NOMO-1 treated with DMSO at 0.1 percent for 48 hours (cell line): ENCODE results near the gene SCLY.
"Not testable (repeated sequence)": the region's sequence is repeated elsewhere in the genome, so short reads cannot be mapped to it uniquely, and the experiment has no call there.

Experiments
- DNase-seq: peaks from one replicate; lab custom pipeline; 2025; ENCODE audit not compliant: unreplicated experiment; lab: John Stamatoyannopoulos, UW

The SCLY gene, protein sequence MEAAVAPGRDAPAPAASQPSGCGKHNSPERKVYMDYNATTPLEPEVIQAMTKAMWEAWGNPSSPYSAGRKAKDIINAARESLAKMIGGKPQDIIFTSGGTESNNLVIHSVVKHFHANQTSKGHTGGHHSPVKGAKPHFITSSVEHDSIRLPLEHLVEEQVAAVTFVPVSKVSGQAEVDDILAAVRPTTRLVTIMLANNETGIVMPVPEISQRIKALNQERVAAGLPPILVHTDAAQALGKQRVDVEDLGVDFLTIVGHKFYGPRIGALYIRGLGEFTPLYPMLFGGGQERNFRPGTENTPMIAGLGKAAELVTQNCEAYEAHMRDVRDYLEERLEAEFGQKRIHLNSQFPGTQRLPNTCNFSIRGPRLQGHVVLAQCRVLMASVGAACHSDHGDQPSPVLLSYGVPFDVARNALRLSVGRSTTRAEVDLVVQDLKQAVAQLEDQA

DNA sequence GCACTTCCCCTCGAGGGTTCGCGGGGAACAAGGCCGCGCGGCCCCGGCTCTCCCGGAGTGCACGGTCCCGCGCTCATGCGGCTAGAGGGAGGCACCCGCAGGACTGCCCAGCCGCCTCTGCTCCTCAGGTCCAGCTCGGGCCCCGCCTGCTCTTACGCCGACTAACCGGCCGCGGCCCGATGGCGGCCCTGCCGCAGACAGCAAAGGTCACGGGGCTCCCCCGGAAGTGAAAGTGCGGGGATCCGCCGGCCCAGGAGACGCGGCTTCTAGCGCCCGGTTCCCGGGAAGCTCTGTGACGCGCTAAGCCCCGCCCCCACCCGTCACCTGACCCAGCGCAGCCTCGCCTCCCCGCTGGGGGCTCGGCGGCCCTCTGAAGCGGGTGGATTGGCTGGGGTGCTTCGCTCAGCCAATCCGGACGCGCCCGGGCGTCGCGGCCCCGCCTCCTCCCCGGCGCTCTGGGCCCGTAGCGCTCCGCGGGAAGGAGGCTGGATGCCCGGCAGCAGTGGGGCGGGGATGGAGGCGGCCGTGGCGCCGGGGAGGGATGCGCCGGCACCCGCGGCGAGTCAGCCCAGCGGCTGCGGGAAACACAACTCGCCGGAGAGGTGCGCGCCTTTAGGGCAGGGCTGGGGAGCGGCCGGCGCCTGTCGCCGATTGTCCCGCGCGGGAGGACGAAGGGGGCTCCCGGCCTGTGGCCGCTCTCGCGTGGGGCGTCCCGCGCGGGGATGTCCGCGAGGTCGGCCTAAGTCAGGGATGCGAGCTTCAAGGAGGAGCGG, at the start of gene SCLY:
Gene SCLY, plus strand, starts transcription at position 460 of the 773 bp plus-strand sequence. Its CDS starts 54 bp downstream, at position 514.
- DNase-seq = peak; percentile 93

DNA sequence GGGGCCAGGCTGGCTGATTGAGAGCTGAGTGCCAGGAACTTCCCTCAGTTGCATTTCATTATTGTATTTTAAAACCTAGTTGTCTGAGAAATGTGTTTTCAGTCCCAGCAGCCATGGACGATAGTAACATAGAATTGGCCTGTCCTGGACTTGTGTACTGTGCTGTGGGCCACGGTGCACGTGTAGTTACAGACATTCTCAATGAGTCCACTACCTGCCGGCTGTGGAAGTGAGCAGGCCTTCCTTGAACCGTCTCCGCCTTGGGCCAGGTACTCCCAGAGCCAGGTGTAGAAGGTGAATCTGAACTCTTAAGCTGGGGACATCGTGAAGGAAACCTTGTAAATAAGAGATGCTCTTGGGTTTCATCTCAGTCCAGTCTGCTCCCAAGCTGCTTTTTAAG, 47.0 kb upstream of the SCLY start:
- no peak for DNase-seq

DNA sequence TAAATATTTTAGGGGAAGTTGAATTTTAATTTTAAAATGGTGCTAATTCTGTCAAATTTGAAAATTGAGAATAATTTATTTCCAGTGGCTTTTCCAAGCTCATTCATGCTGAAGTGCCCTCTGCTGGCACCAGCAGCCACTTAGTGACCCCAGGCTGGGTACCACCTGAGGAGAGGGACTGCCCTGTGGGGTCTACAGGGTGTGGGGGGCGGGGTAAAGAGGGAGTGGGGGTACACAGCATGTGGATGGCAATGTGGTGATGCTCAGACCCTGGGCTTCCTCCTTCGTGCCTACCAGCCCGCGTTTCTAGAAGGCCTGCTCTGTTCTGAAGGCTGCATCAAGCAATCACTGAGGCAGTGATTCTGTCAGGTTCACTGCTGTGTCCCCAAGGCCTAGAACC, 45.1 kb upstream of the SCLY start:
- DNase-seq = no peak

DNA sequence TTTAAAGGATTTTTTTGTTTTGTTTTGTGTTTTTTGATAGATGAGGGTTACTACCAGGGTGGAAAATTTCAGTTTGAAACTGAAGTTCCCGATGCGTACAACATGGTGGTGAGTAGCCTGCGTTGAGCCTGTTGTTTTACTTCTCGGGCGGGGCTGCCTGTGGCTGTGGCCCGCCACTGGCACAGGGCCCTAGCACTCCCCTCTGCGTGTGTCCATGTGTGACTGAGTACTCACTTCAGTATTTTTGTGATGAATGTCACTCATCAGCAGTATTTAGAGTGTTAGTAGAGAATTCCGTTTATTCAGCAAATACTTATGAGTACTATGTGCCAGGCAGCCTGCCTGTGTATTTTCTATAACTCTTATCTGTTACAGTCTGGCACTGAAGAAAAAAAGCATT, 44.3 kb upstream of the SCLY start:
- DNase-seq = no peak

DNA sequence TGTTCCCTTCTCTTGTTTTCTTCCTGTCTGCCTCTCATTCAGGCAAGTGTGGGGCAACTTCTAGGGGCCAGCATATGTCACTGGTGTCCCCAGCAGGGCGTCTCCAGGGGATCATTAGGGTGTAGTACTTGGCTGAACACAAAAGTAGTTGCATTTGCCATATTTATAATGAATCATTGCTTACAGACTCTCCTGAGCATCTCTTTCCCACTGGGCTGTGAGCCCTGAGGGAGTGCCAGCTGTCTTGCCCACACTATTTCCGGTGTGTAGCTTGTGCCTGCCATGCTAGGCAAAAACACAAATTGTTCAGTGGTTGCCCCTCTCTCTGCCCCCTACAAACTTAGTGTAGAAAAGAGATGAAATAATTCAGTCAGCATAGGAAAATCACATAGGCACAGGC, 40.8 kb upstream of the SCLY start:
- no peak for DNase-seq

DNA sequence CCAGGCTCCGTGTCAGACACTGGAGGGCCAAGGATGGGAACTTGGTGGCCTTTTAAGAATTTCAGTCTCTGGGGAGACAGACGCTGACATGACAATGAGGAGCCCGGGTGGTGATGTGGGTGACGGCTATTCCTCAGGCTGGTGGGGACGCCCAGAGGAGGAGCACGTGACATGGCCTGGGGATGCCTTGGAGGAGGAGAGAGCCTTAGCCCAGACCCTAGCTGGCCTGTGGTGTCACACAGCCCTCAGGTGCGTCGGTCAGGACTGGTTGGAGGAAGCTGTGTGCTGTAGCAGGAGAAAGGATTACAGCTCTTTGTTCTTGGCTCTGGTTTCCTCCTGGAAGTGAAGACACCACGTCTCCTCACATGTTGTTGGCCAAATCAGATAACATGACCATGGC, 40.0 kb upstream of the SCLY start:
- DNase-seq = no peak

DNA sequence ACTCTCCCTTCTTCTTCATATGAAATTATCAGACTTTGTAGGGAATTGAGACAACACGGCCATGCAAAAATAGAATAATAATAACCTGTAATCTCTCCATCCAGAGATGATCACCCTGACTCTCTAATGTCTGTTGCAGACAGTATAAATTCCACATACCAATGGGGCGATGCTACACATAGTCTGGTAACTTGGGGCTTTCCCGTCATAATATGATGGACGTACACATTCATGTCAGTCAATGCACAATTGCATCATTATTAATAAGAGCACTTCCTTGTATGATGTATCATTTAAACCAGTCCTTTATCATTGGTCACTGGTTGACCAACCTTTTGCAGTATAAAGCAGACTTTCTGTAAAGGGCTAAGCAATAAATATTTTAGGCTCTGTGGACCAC, 39.5 kb upstream of the SCLY start:
- no peak for DNase-seq

DNA sequence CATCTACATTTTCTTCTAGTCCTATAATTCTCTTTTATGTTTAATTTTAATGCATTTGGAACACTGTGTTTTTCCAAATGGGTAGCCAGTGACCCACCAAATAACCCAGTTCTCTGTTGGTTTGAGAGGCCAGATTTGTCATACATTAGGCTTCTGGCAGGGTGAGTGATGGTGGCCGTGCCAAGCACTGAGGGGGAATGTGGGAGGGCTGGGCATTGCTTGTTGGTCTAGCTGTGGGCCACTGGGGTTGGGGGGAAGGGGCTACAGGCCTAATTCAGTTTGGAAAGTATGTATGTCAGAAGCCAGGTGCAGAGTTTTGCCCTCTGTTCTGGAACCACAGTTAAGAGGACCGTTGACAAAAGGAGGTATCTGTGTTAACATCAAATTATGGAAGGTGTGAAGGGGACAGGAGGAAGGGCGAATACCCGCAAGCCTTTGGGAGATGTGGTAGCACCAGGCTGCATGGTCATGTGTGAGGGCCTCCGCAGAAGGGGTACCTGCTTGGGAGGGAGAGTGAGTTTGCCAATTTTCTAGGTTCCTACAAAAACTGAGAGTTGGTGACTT, 38.1 kb upstream of the SCLY start:
- DNase-seq = no peak

DNA sequence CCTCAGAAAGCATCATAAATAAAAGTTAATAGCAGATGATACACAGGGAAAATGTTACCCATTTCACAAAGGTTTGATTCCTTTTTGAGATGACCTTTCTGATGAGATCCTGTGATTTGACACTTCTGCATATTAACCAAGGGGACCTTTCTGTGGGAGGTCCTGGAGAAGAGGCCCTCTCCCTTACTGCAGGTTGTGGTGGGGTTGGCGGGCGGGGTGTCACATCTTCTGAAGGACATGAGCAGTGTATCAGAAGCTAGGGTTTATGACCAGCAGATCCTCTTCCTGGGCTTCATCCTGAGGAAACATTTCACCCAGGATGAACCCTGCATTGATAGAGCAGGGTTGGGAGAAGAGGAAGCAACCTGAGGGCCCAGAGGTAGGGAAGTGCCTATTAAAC, 37.2 kb upstream of the SCLY start:
- DNase-seq = no peak

DNA sequence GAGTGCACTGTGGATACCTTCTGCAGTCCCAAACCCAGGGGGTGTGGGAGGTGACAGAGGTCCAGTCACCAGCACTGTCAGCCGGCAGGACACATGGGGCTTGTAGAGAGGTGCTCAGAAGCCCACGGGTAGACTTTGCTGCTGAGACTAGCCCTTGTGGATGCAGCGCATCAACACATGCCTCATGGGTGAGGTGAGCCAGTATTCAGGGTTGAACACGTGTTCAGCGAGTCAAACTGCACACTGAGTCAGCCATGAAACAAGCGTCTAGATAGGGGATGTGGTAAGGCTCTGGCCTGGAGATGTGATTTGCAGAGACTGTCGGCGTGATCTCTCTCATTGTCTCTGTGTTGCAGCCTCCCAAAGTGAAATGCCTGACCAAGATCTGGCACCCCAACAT, 35.8 kb upstream of the SCLY start:
- DNase-seq = no peak

DNA sequence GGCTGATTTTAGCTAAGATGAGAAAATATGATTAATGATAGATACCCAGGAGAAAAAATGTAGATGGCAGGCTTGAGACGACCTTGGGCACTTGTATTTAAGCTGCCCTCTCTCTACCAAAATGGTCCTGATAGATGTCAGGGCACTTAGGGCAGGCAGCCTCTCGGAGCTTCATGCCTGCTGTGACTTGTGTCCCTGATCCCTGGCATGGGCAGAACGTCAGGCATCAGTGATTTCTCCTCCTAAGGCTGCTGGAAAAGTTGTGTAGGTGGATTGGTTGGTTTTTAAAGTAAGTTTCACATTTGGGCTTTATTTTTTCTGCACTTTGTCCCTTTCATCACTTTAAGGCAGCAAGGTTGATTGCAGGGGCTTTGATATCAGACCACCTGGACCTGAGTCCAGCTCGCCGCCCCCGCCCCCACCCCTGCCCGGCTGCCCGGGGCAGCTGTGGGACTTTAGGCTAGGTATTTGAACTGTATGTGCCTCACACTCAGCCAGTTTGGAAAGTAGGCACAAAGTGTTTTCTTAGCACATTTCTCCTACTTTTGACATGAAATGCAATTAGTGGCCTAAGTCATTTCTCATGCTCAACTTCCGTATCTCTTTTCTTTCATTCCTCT, 35.0 kb upstream of the SCLY start:
- no peak for DNase-seq

DNA sequence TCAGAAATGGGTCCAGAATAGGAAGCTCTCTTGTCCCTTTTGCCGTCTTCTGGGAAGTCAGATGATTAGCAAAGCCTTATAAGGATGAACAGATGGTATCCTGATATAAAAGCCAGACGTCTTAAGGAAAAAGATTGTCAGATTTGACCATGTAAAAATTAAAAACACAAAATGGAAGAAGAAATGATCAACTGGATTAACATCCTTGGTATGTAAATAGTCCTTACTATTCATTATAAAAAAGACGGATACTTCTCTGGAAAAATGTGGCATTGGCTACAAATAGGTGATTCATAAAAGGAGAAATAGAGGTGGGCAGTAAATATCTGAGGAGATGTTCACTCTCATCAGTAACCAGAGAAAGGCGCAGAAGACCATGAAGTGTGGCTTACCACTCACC, 33.7 kb upstream of the SCLY start:
- DNase-seq = no peak

DNA sequence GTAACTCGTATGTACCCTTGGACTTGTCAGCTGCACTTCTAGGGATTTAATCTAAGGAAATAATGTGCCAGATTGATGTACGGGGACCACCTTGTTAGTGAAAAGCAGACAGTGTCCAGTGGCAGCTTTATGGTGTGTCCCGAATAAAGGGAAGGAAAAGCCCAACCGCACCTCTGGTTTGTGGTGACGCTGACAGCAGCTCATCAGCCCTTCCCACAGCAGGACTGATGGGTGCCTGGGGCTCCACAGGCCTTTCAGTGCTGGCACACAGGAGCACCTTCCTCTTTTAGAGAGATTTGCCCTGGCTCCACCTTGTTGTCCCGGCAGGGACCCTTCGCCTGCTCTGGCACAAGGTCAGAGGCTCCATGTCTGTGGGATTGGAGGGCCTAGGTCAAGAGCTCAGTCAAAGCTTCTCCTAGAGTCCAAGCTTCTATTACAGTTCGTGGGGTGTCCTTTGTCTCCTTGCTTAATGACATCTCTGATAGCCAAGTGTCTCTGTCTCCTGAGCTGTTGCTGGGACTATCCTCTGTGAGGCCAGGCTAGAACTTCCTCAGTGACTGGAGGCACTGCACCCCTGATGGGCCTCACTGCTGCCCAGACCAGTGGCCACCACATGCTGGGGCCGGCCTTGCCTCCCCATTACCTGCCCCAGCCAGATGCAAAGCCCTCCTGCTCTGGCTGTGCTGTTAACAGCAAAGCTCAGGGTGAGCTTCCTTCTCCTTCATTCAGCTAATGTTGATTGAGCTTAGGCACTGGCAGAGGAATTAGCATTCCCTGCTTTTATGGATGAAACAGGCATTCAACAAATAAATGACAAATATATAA, 33.0 kb upstream of the SCLY start:
- DNase-seq = no peak

DNA sequence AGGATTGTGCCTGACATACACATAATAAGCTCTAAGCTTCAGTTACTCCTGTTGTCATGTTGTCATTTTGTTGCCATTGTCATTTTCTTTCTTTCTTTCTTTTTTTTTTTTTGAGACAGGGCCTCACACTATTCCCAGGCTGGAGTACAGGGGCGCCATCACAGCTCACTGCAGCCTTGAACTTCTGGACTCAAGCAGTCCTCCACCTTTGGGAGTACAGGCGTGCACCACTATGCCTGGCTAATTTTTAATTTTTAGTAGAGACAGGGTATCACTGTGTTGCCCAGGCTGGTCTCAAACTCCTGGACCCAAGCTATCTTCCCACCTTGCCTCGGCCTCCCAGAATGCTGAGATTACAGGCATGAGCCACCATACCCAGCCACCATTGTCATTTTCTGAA, 30.9 kb upstream of the SCLY start:
- DNase-seq = no peak

DNA sequence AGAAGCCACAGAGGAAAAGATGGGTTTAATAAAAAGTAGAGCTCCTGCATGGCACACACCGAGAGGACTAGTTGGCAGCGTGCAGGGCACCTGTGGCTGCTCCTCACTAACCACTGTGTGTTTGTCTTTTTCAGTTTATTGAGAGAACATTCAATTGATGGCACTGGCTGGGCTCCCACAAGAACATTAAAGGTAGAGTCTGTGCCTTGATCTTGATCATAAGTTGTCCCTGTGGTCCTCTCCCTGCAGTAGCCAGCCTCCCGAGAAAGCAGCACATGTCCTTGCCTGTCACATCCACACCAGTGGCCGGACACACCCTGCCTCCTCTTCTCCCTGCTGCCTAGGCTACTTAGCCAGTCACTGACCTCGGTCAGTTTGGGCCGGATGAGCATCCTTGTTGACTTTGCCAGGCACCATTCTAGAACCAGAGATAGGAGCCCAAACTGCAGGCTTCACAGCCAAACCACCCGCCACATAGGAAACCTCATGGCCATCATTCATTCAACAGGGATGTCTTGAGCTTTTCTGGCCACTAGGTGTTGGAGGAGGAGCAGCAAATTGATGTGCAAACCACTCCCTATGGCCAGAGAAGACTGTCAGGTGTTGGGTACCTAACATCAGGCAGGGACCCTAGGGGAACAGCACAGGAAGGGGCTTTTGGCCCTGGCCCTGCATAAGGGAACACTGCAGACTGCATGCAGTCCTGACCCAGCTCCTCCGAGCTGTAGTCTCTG, 30.2 kb upstream of the SCLY start:
- DNase-seq = no peak

DNA sequence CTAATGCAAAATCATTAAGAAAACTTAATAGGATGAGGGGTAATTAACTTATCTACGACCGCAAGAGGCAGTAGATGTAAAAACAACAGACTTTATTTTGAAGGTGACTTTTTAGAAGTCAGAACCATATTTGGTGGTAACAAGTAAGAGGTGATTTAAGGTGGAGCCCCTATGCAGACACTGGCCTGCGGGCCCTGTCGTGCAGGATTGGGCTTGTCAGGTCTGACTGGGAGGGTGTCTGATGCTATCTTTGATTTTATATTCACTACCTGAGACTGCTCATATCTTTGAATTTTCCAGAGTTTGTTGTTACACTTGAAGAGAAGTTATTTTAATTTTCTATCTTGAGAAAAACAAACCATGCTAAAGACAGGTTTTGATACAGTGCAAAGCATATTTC, 29.1 kb upstream of the SCLY start:
- DNase-seq = no peak

DNA sequence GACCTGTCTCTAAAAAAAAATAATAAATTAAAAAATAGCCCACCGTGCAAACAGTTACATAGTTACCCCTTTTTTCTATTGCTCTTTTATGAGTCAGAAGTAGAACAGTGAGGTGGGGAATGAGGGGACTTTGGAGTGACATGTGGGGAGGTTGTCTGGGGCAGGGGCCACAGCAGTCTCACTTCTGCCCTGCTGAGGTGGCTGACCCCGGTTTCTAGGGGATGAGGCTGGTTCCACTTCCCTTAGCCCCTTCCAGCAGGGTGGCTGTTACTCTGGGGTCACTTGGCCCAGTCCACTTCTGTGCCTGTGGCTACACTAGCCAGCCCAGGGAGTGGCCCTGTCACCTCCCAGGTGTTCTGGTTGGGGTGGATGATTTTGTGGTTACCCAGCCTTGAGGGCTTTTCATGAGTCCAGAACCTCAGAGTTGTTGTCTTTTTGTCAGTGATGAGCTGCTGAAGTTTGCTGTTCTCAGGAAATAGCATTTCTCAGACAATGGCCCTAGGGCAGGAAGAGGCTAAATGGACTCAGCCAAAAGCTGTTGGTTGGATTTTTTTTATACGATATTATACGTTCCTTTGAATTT, 28.0 kb upstream of the SCLY start:
- no peak for DNase-seq

DNA sequence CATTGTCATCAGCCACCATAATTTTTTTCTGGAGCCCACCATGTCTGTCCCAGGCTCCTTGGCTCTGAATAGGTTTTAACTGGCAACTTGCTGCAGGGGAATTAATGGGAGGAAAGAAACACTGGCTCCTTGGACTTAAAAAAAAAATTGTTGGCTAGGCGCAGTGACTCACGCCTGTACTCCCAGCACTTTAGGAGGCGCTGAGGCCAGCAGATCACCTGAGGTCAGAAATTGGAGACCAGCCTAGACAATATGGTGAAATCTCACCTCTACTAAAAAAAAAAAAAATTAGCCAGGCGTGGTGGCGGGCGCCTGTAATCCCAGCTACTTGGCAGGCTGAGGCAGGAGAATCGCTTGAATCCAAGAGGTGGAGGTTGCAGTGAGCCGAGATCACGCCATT, 26.8 kb upstream of the SCLY start:
- DNase-seq = not testable (repeated sequence)

DNA sequence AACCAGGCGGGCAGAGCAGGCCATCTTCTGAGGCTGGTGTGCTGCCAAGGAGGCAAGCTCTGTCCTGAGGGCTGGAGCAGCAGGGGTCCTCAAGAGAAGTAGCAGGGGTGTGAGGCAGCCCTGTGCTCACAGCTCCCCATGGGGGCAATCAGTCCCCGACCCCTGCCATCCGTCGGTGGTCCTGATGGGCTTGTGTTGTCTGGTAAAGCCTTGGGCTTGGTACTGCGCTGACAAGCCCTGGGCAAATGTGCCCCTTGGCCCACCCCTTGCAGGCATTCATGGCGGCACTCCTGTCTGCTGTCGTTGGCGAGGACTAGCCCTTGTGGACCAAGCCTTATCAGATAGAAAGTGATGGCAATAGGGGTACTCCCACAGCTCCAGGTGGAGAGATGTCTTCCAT, 22.6 kb upstream of the SCLY start:
- no peak for DNase-seq

DNA sequence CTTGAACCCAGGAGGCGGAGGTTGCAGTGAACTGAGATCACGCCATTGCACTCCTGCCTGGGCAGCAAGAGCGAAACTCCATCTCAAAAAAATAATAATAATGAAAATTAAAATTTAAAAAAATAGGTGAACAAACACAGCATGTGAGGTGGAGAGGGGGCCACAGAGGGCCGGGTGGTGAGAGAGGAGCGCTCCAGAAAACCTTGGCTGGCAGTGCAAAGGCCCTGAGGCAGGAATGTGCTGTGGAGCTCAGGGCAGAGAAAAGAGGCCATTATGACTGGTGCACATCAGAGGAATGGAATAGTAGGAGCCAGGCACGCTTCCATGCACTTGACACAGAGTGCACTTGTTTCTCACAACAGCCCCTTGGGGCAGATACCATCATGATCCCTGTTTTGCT, 21.6 kb upstream of the SCLY start:
- no peak for DNase-seq
